H1 (cell line): Measurements from ENCODE around the gene DIP2C. TPM values are rescaled to one million over a fixed set of nuclear protein-coding genes. Genes with fewer than 3 reads are reported as not detected.

ENCODE experiments used
- GTF2F1 ChIP-seq: IDR thresholded peaks from 2 replicates; pipeline ENCODE4 v1.6.1; 2012; ENCODE audit warnings: low read depth, low read length, improper control_type of control experiment, borderline replicate concordance
- polyA plus RNA-seq, 7 experiments: library from polyadenylated mRNA; depleted of rRNA in 3 of 7; stranded (reverse) in 5 of 7; unstranded in 2 of 7; fragments of >200 nt in 5 of 7; fragments of 200-250 nt in 2 of 7; gene quantifications; 1 replicate in 5 of 7; 2 replicates in 1 of 7; 4 replicates in 1 of 7; pipeline versions ENCODE4 v1.2.1 to v1.2.3, GENCODE V29; 2011 to 2013; ENCODE audit warnings: missing spikeins in 2 of 7, mixed read lengths in 2 of 7
- total RNA-seq: library from RNA; stranded (reverse); fragmentation: NEBNext Ultra II Directional; extraction: Animal tissue kit (Norgen Biotek cat#: 25700); gene quantifications from 2 replicates; pipeline ENCODE4 v1.2.1, GENCODE V29; 2021

The DIP2C gene
- total and polyA plus RNA-seq, 2 of the 8 experiments (the other 6 are each of a cell fraction or from before 2014, with no cell fraction given), result 3.8 to 9.3 TPM

- no peak for TF ChIP-seq GTF2F1
- TF ChIP-seq, all 59 proteins: peak for 0
These were observed 358.3 kb downstream of the DIP2C start (continued) for GRCh38 chr10:331186-331585.
